Astrocyte (in vitro differentiated cells and primary cell): ENCODE results near the gene FAT3. TPM values are rescaled to one million over a fixed set of nuclear protein-coding genes. Genes with fewer than 3 reads are reported as not detected.

Experiments
- DNase-seq: peaks from one replicate; pipeline ENCODE4 v3.0.0-alpha.2; 2010; ENCODE audit warnings: low read depth
- FAIRE-seq: peaks from 2 replicates; lab custom pipeline; 2011; peaks lifted over from hg19 to GRCh38; lab: Jason Lieb, UNC
- H2AFZ ChIP-seq: 2 replicates; pipeline ENCODE4 v1.6.0; 2012; ENCODE audit warnings: low read depth, low read length, inconsistent platforms
- H3K27ac ChIP-seq: 2 replicates; pipeline ENCODE4 v1.5.1; 2011; ENCODE audit warnings: low read depth, low read length, inconsistent platforms
- H3K27me3 ChIP-seq: 2 replicates; pipeline ENCODE4 v1.6.0; 2011; ENCODE audit warnings: low read length, inconsistent platforms; ENCODE audit not compliant: insufficient read depth
- H3K36me3 ChIP-seq: 2 replicates; pipeline ENCODE4 v1.5.1; 2011; ENCODE audit warnings: low read length, inconsistent platforms; ENCODE audit not compliant: insufficient read depth
- H3K4me1 ChIP-seq: 2 replicates; pipeline ENCODE4 v1.5.1; 2011; ENCODE audit warnings: low read length, inconsistent platforms; ENCODE audit not compliant: insufficient read depth
- H3K4me2 ChIP-seq: 2 replicates; pipeline ENCODE4 v1.6.0; 2012; ENCODE audit warnings: low read length, inconsistent platforms
- H3K4me3 ChIP-seq: 2 replicates; pipeline ENCODE4 v1.5.1; 2011; ENCODE audit warnings: low read depth, mild to moderate bottlenecking, low read length, inconsistent platforms; ENCODE audit not compliant: insufficient read depth
- H3K79me2 ChIP-seq: 2 replicates; pipeline ENCODE4 v1.6.0; 2012; ENCODE audit warnings: mild to moderate bottlenecking, low read length, inconsistent platforms; ENCODE audit not compliant: insufficient read depth
- H3K9ac ChIP-seq: 2 replicates; pipeline ENCODE4 v1.6.0; 2012; ENCODE audit warnings: mild to moderate bottlenecking, low read length, inconsistent platforms
- H3K9me3 ChIP-seq: 2 replicates; pipeline ENCODE4 v1.5.1; 2012; ENCODE audit warnings: low read depth, mild to moderate bottlenecking, low read length, inconsistent platforms; ENCODE audit not compliant: insufficient read depth
- H4K20me1 ChIP-seq: 2 replicates; pipeline ENCODE4 v1.6.0; 2012; ENCODE audit warnings: low read length, inconsistent platforms; ENCODE audit not compliant: insufficient read depth
- H3K27ac Mint-ChIP-seq: one replicate; pipeline ENCODE4 v1.8.0; 2021; ENCODE audit warnings: mild to moderate bottlenecking, mixed read lengths; ENCODE audit not compliant: unreplicated experiment
- H3K27me3 Mint-ChIP-seq: one replicate; pipeline ENCODE4 v1.8.0; 2021; ENCODE audit warnings: low read depth, mixed read lengths; ENCODE audit not compliant: unreplicated experiment
- H3K36me3 Mint-ChIP-seq: one replicate; pipeline ENCODE4 v1.8.0; 2021; ENCODE audit warnings: low read depth, mixed read lengths; ENCODE audit not compliant: unreplicated experiment
- H3K4me1 Mint-ChIP-seq: one replicate; pipeline ENCODE4 v1.8.0; 2021; ENCODE audit warnings: low read depth, mixed read lengths; ENCODE audit not compliant: unreplicated experiment
- H3K4me3 Mint-ChIP-seq: one replicate; pipeline ENCODE4 v1.8.0; 2021; ENCODE audit warnings: mild to moderate bottlenecking, moderate library complexity, mixed read lengths; ENCODE audit not compliant: unreplicated experiment
- H3K9me3 Mint-ChIP-seq: one replicate; pipeline ENCODE4 v1.8.0; 2021; ENCODE audit warnings: mild to moderate bottlenecking, mixed read lengths; ENCODE audit not compliant: unreplicated experiment
- EZH2 ChIP-seq: IDR thresholded peaks from 2 replicates; pipeline ENCODE4 v1.6.1; 2012; ENCODE audit warnings: mild to moderate bottlenecking, low read length, inconsistent platforms; ENCODE audit not compliant: insufficient read depth
- total RNA-seq: library from RNA; stranded (reverse); gene quantifications from 2 replicates; pipeline ENCODE4 v1.2.1, GENCODE V29; 2021
- TF ChIP-seq, protein P1 (sequence below): IDR thresholded peaks from 2 replicates; pipeline ENCODE4 v1.5.1; 2011; ENCODE audit warnings: low read depth, mild to moderate bottlenecking, inconsistent platforms, low read length, moderate library complexity; ENCODE audit not compliant: insufficient read depth

FAT3 gene
- total RNA-seq, 1 donor from 2014 or later: 37.0 TPM

DNA sequence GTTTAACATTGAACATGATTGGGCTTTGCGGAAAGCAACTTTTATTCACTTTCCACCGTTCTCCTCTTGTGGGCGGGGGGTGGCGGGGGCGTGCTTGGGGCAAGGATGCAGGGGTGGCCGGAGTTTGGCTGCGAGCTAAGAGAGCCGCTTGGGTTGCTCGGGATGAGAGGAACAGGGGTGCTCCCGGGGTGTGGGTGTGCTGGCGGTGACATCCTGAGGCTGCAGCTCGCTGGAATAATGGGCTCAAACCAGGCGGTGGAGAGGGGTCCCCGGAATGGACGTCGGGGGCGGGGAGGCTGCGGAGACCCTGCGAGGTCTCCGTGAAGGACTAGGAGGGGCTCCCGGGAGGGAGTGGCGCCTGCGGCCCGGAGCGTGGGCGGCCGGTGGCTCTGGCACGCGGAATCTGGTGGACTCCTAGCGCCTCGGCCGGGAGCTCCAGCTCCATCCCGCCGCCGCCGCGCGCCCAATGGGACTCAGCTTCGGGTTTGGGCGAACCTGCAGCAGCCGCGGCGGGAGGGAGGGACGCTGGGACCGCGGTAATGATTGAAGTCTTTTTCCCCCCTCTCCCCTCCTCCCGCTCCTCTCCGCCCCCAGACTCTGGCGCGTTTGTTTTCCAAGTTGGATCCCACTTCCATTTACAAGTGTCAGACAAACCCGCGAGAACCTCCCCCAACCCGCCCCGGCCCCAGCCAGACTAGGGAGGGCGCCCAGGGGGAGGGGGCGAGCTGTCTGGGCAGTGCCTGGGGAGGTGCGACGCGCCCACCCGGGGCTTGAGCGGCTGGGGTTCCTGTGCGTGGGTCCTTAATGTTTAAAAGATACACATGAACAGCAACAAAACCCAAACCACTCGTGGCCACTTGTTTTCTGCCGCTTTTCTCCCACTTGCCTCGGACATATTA, 2.0 kb downstream of the FAT3 start:
- H2AFZ ChIP-seq: peak overlapping the region; percentile 90
- H3K27ac ChIP-seq: no peak overlapping the region
- peak overlapping the region; percentile 78 for H3K9ac ChIP-seq

GRCh38 chr11:92227230-92227814, 2.7 kb downstream of the FAT3 start:
- Histone ChIP-seq H2AFZ (peak overlapping the region; percentile 64), H3K79me2 (no peaks in the 10 kb centered on the region), H3K27ac (no peak overlapping the region), H3K4me3 (peak overlapping the region; percentile 75), H3K27me3 (peaks cover 10% of the 10 kb centered on the region), H3K9ac (peak overlapping the region; percentile 78), H3K9me3 (no peaks in the 10 kb centered on the region), H3K4me2 (peak overlapping the region; percentile 95), H3K36me3 (no peaks in the 10 kb centered on the region), H4K20me1 (no peaks in the 10 kb centered on the region), H3K4me1 (peaks cover 18% of the 10 kb centered on the region)
- peaks cover 2% of the 10 kb centered on the region for H3K36me3 Mint-ChIP-seq
- no peak for FAIRE-seq
- H3K4me3 Mint-ChIP-seq: peak overlapping the region; percentile 96
- TF ChIP-seq, protein P1, sequence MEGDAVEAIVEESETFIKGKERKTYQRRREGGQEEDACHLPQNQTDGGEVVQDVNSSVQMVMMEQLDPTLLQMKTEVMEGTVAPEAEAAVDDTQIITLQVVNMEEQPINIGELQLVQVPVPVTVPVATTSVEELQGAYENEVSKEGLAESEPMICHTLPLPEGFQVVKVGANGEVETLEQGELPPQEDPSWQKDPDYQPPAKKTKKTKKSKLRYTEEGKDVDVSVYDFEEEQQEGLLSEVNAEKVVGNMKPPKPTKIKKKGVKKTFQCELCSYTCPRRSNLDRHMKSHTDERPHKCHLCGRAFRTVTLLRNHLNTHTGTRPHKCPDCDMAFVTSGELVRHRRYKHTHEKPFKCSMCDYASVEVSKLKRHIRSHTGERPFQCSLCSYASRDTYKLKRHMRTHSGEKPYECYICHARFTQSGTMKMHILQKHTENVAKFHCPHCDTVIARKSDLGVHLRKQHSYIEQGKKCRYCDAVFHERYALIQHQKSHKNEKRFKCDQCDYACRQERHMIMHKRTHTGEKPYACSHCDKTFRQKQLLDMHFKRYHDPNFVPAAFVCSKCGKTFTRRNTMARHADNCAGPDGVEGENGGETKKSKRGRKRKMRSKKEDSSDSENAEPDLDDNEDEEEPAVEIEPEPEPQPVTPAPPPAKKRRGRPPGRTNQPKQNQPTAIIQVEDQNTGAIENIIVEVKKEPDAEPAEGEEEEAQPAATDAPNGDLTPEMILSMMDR: no peak
- no peak for TF ChIP-seq EZH2
- peak overlapping the region; percentile 74 for H3K27ac Mint-ChIP-seq
- H3K27me3 Mint-ChIP-seq: peaks cover 3% of the 10 kb centered on the region
- no peak for DNase-seq
- peaks cover 15% of the 10 kb centered on the region for H3K4me1 Mint-ChIP-seq
- H3K9me3 Mint-ChIP-seq: no peaks in the 10 kb centered on the region

More for the DNA sequence above, 2.0 kb downstream of the FAT3 start:
- H3K27me3 ChIP-seq: peaks cover 10% of the 10 kb centered on the region
- Mint-ChIP-seq H3K27me3 (peaks cover 5% of the 10 kb centered on the region), H3K36me3 (no peaks in the 10 kb centered on the region), H3K4me1 (peaks cover 15% of the 10 kb centered on the region), H3K4me3 (peak overlapping the region; percentile 96), H3K27ac (peak overlapping the region; percentile 74), H3K9me3 (no peaks in the 10 kb centered on the region)
- H3K79me2 ChIP-seq: no peaks in the 10 kb centered on the region
- H3K4me1 ChIP-seq: peaks cover 18% of the 10 kb centered on the region
- no peaks in the 10 kb centered on the region for H3K36me3 ChIP-seq
- peak overlapping the region; percentile 75 for H3K4me3 ChIP-seq
- no peaks in the 10 kb centered on the region for H3K9me3 ChIP-seq
- peak overlapping the region; percentile 95 for H3K4me2 ChIP-seq
- DNase-seq: peak; percentile 6
- TF ChIP-seq, protein P1: no peak
- TF ChIP-seq EZH2: peak; percentile 64
- no peaks in the 10 kb centered on the region for H4K20me1 ChIP-seq
- FAIRE-seq: no peak
